ENCODE measurements around the gene MOBP.

Gene MOBP

GRCh38 chr3:39491733-39492350 lies 24.4 kb downstream of the MOBP start:
- Mint-ChIP-seq H3K4me3 (no peak overlapping the region), H3K27me3 (peaks cover 6% of the 10 kb centered on the region), H3K4me1 (ENCODE audit: low read depth) (no peaks in the 10 kb centered on the region), H3K9me3 (no peaks in the 10 kb centered on the region), H3K27ac (no peak overlapping the region), H3K36me3 (ENCODE audit: low read depth) (no peaks in the 10 kb centered on the region)
- intact Hi-C loops (cut with micrococcal nuclease) = no loop called here

GRCh38 chr3:39494781-39495180 lies 27.3 kb downstream of the MOBP start:
- Mint-ChIP-seq H3K4me1 (ENCODE audit: low read depth) (no peaks in the 10 kb centered on the region), H3K27me3 (peaks cover 19% of the 10 kb centered on the region), H3K36me3 (ENCODE audit: low read depth) (no peaks in the 10 kb centered on the region), H3K4me3 (no peak overlapping the region), H3K27ac (no peak overlapping the region), H3K9me3 (no peaks in the 10 kb centered on the region)
- intact Hi-C loops (cut with micrococcal nuclease) = no loop called here

- Mint-ChIP-seq H3K36me3 (ENCODE audit: low read depth) (no peaks in the 10 kb centered on the region), H3K4me3 (no peak overlapping the region), H3K4me1 (ENCODE audit: low read depth) (no peaks in the 10 kb centered on the region), H3K9me3 (no peaks in the 10 kb centered on the region), H3K27ac (no peak overlapping the region), H3K27me3 (peaks cover 38% of the 10 kb centered on the region)
- intact Hi-C loops (cut with micrococcal nuclease) = loop anchor here (2.0 kb wide), 2 partner anchors 49 to 81 kb away; no protein-coding TSS in a partner anchor
Observed at GRCh38 chr3:39497753-39498152, 30.3 kb downstream of the MOBP start.

- H3K27ac Mint-ChIP-seq = no peak overlapping the region
- H3K9me3 Mint-ChIP-seq = no peaks in the 10 kb centered on the region
- peaks cover 45% of the 10 kb centered on the region for H3K27me3 Mint-ChIP-seq
- intact Hi-C loops (cut with micrococcal nuclease) = loop anchor here (2.0 kb wide), 2 partner anchors 51 to 83 kb away; no protein-coding TSS in a partner anchor
- no peak overlapping the region for H3K4me3 Mint-ChIP-seq
- H3K36me3 Mint-ChIP-seq (ENCODE audit: low read depth) = no peaks in the 10 kb centered on the region
- no peaks in the 10 kb centered on the region for H3K4me1 Mint-ChIP-seq (ENCODE audit: low read depth)
Observed at GRCh38 chr3:39499651-39500273, 32.3 kb downstream of the MOBP start.

- Mint-ChIP-seq H3K4me3 (no peak overlapping the region), H3K27me3 (peaks cover 47% of the 10 kb centered on the region), H3K27ac (no peak overlapping the region)
Observed at GRCh38 chr3:39501059-39501458, 33.6 kb downstream of the MOBP start.

GRCh38 chr3:39501968-39502837 lies 34.7 kb downstream of the MOBP start:
- Mint-ChIP-seq H3K36me3 (ENCODE audit: low read depth) (no peaks in the 10 kb centered on the region), H3K9me3 (no peaks in the 10 kb centered on the region), H3K27ac (no peak overlapping the region), H3K4me1 (ENCODE audit: low read depth) (no peaks in the 10 kb centered on the region), H3K4me3 (no peak overlapping the region), H3K27me3 (peaks cover 47% of the 10 kb centered on the region)
- intact Hi-C loops (cut with micrococcal nuclease) = no loop called here

More at GRCh38 chr3:39501059-39501458, 33.6 kb downstream of the MOBP start:
- H3K4me1 Mint-ChIP-seq (ENCODE audit: low read depth) = no peaks in the 10 kb centered on the region
- no peaks in the 10 kb centered on the region for H3K9me3 Mint-ChIP-seq
- intact Hi-C loops (cut with micrococcal nuclease) = no loop called here
- no peaks in the 10 kb centered on the region for H3K36me3 Mint-ChIP-seq (ENCODE audit: low read depth)

- H3K27me3 Mint-ChIP-seq = peaks cover 47% of the 10 kb centered on the region
- H3K4me1 Mint-ChIP-seq (ENCODE audit: low read depth) = no peaks in the 10 kb centered on the region
- intact Hi-C loops (cut with micrococcal nuclease) = no loop called here
- H3K4me3 Mint-ChIP-seq = no peak overlapping the region
- H3K27ac Mint-ChIP-seq = no peak overlapping the region
- H3K9me3 Mint-ChIP-seq = no peaks in the 10 kb centered on the region
- no peaks in the 10 kb centered on the region for H3K36me3 Mint-ChIP-seq (ENCODE audit: low read depth)
Observed at GRCh38 chr3:39502838-39503145, 35.3 kb downstream of the MOBP start.

- Mint-ChIP-seq H3K36me3 (ENCODE audit: low read depth) (no peaks in the 10 kb centered on the region), H3K9me3 (no peaks in the 10 kb centered on the region), H3K4me3 (no peak overlapping the region), H3K27me3 (peaks cover 25% of the 10 kb centered on the region), H3K4me1 (ENCODE audit: low read depth) (no peaks in the 10 kb centered on the region), H3K27ac (no peak overlapping the region)
- intact Hi-C loops (cut with micrococcal nuclease) = no loop called here
Observed at GRCh38 chr3:39505866-39506742, 38.6 kb downstream of the MOBP start.

- no peak overlapping the region for H3K4me3 Mint-ChIP-seq
- H3K27ac Mint-ChIP-seq = no peak overlapping the region
- H3K4me1 Mint-ChIP-seq (ENCODE audit: low read depth) = no peaks in the 10 kb centered on the region
- intact Hi-C loops (cut with micrococcal nuclease) = no loop called here
- peaks cover 19% of the 10 kb centered on the region for H3K27me3 Mint-ChIP-seq
- no peaks in the 10 kb centered on the region for H3K9me3 Mint-ChIP-seq
- H3K36me3 Mint-ChIP-seq (ENCODE audit: low read depth) = no peaks in the 10 kb centered on the region
Observed at GRCh38 chr3:39506863-39507262, 39.4 kb downstream of the MOBP start.

- Mint-ChIP-seq H3K36me3 (ENCODE audit: low read depth) (no peaks in the 10 kb centered on the region), H3K4me1 (ENCODE audit: low read depth) (no peaks in the 10 kb centered on the region), H3K27me3 (no peaks in the 10 kb centered on the region), H3K4me3 (no peak overlapping the region), H3K27ac (no peak overlapping the region), H3K9me3 (no peaks in the 10 kb centered on the region)
- intact Hi-C loops (cut with micrococcal nuclease) = no loop called here
Observed at GRCh38 chr3:39513791-39514369, 46.4 kb downstream of the MOBP start.

- intact Hi-C loops (cut with micrococcal nuclease) = no loop called here
- H3K27ac Mint-ChIP-seq = no peak overlapping the region
- no peaks in the 10 kb centered on the region for H3K36me3 Mint-ChIP-seq (ENCODE audit: low read depth)
- H3K4me3 Mint-ChIP-seq = no peak overlapping the region
- H3K4me1 Mint-ChIP-seq (ENCODE audit: low read depth) = no peaks in the 10 kb centered on the region
- H3K9me3 Mint-ChIP-seq = no peaks in the 10 kb centered on the region
- H3K27me3 Mint-ChIP-seq = peaks cover 8% of the 10 kb centered on the region
Observed at GRCh38 chr3:39515681-39516441, 48.4 kb downstream of the MOBP start.

- intact Hi-C loops (cut with micrococcal nuclease) = no loop called here
- H3K9me3 Mint-ChIP-seq = peaks cover 5% of the 10 kb centered on the region
- peaks cover 8% of the 10 kb centered on the region for H3K27me3 Mint-ChIP-seq
- no peak overlapping the region for H3K27ac Mint-ChIP-seq
- H3K4me1 Mint-ChIP-seq (ENCODE audit: low read depth) = no peaks in the 10 kb centered on the region
- H3K36me3 Mint-ChIP-seq (ENCODE audit: low read depth) = no peaks in the 10 kb centered on the region
- no peak overlapping the region for H3K4me3 Mint-ChIP-seq
Observed at GRCh38 chr3:39519103-39519502, 51.6 kb downstream of the MOBP start.

All from dendritic cell treated with granulocyte-macrophage colony-stimulating factor and Interleukin-4, amounts not matched to agents 40 ng/mL and 50 ng/mL, for 4 days (primary cell).